Activated CD4-positive, CD25-positive, alpha-beta regulatory T cell treated with anti-CD3 and anti-CD28 coated beads, Interleukin-2, amount 50 U/mL, for 16 hours (primary cell): ENCODE results near the gene SLC25A25.

Experiments used
- DNase-seq: peaks from one replicate; pipeline ENCODE4 v3.0.0-alpha.2; 2020; ENCODE audit warnings: low read depth, low spot score

SLC25A25 gene

DNA sequence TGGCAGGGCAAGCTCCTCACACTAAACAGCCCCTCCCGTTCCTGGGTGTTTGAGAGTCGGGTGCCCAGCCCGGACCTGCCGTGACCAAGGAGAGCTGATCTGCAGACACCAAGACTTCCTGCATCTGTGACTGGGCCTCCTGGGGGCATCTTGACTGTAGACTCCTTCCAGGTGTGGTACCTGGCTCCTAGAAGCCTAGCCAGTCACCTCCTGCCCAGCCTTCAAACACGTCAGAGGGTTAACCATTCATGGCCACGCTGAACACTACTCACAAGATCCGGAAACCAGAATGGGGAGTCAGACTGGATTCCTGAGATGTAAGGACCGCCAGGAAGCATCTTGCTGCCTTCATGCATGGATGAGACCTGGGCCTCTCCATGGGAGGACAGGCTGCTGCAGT is 77.5 kb downstream of the SLC25A25 start:
- DNase-seq, result no peak

DNA sequence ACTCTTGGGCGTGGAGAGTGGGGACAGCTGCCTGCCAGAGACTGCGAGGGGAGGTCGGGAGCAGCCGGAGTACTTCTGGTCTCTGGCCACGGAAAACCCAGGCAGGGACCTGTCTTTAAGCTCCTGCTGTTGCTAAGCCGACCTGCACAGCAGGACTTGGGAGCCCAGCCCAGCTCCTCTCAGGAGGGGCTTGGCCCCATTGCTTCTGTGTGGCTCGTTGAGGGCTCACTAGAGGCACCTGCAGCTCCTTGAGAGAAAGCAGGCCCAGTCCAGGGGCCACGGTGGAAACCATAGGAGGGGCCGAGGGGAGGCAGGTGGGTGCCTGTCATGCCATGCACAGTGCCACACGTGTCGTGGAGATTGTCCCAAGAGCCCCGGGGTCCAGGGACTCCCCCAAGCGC is 77.9 kb downstream of the SLC25A25 start:
- DNase-seq, result no peak

- no peak for DNase-seq
Measured at GRCh38 chr9:128146591-128147120, 78.6 kb downstream of the SLC25A25 start.

DNA sequence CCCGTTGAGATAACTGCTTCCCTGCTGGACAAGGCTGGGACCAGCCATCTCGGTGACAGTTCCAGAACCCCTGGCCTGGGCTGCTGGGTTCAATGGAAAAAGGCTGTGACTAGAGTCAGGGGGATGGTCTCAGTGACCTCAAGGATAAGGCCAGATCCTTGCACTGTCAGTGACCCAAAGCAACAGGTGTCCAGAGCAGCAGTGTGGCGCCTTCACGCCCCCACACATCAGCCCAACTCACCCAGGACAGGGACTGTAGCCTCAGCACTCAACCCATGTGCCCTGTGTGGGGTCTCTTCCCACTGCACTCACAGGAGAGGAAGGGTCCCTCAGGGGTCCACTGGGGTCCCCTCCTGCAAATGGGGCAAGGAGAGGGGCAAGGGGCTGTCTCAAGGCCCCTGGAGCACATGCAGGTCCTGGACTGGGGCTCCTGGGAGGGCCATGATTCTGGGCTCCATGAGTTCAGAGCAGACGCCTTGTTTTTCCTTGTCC is 80.5 kb downstream of the SLC25A25 start:
- DNase-seq, result no peak

DNA sequence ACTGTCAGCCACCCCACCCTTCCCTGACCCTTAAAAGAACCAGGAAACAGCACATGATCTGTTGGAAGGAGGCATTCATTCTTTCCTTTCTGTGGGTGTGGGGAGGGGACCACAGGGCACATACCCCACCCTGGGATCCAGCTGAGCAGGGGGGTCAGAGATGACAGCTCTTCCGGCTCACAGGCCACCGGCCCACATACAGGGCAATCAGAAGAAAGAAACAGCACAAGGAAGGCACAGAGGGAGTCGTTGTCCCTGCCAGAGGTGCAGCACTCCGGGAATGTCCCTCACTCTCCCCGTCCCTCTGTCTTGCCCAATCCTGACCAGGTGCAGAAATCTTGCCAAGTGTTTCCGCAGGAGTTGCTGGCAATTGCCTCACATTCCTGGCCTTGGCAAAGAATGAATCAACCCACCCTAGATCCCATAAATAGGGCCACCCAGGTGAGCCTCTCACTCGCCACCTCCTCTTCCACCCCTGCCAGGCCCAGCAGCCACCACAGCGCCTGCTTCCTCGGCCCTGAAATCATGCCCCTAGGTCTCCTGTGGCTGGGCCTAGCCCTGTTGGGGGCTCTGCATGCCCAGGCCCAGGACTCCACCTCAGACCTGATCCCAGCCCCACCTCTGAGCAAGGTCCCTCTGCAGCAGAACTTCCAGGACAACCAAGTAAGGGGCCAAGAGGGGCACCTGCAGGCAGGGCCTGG is 81.1 kb downstream of the SLC25A25 start, which contains the start of gene LCN2:
LCN2 (plus strand) TSS at position 453 of the 701 bp plus-strand sequence; CDS start at position 526, 73 bp downstream.
- no peak for DNase-seq

DNA sequence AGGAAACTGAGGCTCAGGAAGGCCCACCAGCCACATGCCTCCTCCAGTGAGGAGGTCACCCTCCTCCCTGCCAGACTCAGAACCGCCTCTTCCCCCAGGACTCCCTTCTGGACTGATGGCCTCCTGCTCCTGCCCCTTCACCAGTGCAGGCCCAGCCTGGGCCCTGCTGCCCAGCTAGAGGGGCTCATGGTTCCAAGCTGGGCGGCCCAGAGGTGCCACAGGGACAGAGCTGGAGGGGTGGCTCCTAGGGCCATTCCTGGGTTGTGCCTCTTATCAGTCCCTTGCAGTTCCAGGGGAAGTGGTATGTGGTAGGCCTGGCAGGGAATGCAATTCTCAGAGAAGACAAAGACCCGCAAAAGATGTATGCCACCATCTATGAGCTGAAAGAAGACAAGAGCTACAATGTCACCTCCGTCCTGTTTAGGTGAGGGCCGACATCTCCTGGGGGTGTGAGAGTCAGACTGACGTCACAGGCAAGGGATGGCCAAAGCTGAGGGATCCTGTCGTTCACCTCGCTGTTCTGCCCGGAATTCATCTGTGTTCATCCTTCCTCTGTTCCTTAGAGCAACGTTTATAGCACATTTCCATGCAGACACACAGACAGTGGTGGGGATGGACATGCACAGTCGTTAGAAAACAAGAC is 82.0 kb downstream of the SLC25A25 start:
- DNase-seq, result no peak

DNA sequence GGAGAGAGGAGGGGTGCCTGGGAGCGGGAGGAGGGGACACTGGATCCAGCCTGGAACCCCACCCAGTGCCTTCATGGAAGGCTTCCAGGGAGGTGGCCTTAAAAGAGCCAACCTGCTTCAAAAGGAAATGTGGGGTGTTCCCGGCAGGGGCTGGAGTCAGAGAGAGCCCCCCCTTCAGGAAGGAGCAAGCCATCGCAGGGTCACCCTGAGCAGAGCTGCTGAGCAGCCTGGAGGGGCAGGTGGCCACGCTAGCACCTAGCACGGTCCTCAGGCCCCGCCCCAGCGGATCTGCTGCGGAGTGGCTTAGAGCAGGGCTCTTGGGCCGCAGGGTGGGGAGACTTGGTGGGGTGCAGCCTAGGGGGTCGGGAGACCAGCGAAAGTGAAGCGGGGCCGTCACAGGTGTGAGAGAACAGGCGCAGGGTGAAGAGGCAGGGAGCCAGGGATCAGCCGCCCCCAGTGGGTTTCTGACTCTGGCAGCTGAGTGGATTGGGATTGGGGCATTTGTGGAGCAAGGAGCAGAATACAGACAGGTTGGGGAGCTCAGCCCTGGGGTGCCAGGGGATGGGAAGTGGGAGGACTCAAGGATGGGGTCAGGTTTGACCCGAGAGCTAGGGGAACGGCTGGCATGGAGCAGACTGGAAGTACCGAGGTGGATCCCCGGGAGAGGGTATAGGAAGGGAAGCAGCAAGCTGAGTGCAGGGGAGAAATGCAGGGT is 82.7 kb downstream of the SLC25A25 start:
- no peak for DNase-seq

DNA sequence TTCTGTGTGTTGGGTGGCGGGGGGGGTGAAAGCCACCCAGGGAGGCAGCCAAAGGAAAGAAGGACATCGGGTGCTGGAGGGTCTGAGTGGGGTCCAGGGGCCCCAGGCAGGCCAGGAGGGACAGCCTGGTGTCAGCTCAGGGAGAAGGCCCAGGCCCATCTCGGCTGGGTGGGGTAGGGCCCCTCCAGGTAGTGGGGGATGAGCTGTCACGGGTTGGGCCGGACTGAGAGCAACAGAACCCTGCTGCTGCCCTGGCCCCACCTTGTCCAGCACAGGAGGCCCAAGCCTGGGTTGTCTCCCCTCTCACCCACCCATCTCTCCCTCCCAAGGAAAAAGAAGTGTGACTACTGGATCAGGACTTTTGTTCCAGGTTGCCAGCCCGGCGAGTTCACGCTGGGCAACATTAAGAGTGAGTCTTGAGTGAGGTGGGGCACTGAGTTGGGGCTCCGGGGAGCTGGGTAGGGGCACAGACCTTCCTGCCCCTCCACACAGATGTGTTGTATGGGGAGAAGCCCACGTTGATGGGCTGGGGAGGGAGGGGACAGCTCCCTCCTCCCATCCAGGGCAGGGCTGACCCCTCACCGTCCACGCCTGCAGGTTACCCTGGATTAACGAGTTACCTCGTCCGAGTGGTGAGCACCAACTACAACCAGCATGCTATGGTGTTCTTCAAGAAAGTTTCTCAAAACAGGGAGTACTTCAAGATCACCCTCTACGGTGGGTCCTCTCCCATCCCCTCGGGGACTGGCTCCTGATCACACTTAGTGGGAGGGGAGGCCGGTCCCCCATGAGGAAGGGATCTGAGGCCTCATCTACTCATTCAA is 83.5 kb downstream of the SLC25A25 start:
- no peak for DNase-seq

DNA sequence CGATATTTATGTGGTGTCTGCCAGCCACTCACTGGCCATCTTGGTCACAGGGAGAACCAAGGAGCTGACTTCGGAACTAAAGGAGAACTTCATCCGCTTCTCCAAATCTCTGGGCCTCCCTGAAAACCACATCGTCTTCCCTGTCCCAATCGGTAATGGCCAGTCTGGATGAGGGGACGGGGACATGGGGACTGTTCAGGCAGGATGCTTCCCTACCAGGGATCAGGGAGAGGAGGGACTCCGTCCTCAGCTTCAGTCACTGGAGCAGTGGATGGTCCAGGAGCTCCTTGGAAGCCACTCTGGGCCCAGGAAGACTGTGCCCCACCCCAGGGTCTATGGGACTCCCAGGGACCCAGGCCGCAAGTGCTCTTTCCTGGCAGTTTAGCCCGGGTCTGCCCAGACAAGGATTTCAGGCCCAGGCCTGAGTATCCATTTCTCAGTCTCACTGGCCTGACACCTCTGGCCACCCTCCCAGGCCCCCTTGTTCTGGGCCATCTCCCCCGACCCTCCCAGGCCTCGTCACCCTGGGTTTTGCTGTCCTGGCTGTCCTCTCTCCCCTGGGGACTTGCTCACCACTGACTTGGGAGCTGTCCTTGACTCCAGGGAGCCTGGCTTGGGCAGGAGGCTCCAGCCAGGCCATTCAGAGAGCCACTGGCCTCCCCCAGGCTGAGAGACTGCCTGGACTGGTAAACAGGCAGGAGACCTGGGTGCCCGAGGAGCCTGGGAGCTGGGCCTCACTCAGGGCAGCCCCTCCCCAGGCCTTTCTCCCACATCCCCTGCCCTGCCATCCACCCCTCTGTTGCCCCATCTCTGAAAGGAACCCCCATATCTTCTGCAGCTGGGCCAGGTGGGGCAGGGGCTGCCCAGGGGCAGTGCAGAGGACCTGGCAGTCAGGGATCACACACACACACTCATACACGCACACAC is 84.4 kb downstream of the SLC25A25 start:
- no peak for DNase-seq

GRCh38 chr9:128153060-128153946 is 85.3 kb downstream of the SLC25A25 start:
- no peak for DNase-seq

DNA sequence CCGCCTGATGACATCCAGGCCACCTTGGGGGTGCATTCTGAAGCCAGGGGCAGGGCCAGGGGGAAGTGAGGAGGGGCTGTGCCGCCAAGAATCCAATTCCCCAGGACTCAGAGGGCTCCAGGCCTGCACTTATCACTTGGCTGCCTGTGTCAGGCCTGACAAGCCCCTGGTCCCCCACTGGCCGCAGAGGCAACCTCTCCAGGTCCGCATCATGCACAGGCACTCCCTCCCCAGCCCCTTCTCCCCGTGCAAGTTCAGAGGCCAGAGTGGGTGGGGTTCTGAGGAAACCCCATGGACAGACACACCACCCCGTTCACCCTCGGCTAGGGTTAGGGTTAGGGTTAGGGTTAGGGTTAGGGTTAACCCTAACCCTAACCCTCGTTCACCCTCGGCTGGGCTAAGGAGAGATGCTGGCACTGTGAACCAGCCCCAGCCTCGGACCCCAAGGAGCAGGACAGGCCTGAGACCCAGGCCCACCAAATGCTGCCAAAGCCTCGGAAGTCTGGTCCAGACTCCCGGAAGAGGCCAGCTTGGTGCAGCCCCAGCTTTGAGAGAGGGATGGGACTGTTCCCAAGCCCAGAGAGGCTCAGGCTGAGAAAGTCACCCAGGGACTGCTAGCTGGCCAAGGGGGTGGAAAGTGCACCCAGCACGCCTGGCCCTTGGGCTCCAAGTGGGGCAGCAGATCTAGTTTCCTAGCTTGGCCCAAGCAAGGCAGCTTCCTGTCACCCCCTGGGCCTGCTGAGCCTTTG is 86.1 kb downstream of the SLC25A25 start:
- DNase-seq, result no peak

- DNase-seq, result no peak
Measured at GRCh38 chr9:128155736-128156500, 87.9 kb downstream of the SLC25A25 start.
